Tongue (tissue), 2 donors: ENCODE data around the gene PRKCZ. TPM values are rescaled to one million over a fixed set of nuclear protein-coding genes. Genes with fewer than 3 reads are reported as not detected.

Experiments
- DNase-seq: peaks from one replicate; pipeline ENCODE4 v3.0.0-alpha.2; 2015
- total RNA-seq: library from RNA; depleted of rRNA; stranded (reverse); fragments of >200 nt; gene quantifications from one replicate; pipeline ENCODE4 v1.2.3, GENCODE V29; 2014

Gene PRKCZ
- total RNA-seq, 1 donor from 2014 or later: 9.9 TPM

GRCh38 chr1:2179283-2180013 is 129.2 kb downstream of the PRKCZ start:
- DNase-seq: peak; percentile 73

- DNase-seq: no peak
These were observed 130.4 kb downstream of the PRKCZ start for GRCh38 chr1:2180297-2181245.

DNA sequence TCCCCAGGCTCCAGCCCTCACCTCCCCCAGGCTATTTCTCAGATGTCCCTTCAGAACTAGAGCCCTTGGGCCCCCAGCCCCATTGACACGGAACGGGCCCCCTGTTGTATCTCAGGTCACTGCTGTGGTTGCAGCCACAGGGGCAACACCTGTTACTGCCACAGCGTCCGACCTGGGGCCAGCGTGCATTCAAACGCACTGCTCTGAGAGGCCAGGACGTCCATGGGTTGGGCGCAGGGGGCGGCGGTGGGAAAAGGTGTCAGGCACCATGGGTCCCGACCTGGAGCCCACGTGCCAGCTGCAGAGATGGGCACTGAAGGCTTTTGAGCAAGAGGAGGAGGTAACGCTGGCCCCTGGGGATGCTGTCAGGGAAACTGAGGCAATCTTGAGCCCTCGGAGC is 131.1 kb downstream of the PRKCZ start:
- no peak for DNase-seq

- no peak for DNase-seq
These were observed 131.5 kb downstream of the PRKCZ start for GRCh38 chr1:2181752-2182151.

GRCh38 chr1:2182376-2182775 is 132.2 kb downstream of the PRKCZ start:
- no peak for DNase-seq

DNA sequence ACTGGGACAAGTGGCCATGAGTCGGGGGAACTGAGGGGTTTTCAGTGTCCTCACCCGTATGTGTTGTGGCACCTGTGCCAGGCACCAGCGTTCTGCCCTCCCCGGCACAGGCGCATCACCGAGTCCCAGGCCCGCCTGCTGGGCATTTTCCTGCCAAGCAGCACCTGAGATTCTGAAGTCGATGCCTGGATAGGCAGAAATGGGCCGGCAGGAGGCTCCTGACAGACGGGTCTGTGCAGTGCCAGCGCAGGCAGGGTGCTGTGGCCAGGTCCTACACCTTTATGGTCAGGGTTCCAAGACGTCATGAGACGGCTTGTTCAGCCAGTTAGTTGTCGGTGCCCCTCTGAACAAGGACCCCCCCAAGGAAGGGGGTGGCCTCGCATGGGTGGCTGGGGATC is 133.7 kb downstream of the PRKCZ start:
- DNase-seq: no peak

GRCh38 chr1:2184531-2184930 is 134.3 kb downstream of the PRKCZ start:
- DNase-seq: no peak

- DNase-seq: no peak
These were observed 134.7 kb downstream of the PRKCZ start for GRCh38 chr1:2184934-2185333.

GRCh38 chr1:2185880-2186855 is 136.0 kb downstream of the PRKCZ start:
- no peak for DNase-seq

DNA sequence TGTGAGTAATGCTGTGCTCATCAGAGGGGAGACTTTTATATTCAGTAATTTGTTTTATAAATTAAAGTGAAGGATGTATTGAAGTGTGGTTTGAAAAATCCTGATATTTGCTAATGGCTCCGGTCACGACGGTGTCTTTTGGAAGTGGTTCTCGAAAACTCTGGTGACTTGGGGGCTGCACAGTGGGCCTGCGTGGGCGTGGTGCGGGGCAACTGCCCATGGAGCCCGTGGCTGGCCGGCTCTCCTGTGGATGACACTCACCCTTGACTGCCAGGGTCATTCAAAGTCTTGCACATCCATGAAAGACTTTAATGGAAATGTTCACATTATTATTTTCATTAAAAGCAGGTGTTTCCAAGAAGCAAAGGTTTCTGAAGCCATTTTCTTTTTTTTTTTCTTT is 136.7 kb downstream of the PRKCZ start:
- no peak for DNase-seq

DNA sequence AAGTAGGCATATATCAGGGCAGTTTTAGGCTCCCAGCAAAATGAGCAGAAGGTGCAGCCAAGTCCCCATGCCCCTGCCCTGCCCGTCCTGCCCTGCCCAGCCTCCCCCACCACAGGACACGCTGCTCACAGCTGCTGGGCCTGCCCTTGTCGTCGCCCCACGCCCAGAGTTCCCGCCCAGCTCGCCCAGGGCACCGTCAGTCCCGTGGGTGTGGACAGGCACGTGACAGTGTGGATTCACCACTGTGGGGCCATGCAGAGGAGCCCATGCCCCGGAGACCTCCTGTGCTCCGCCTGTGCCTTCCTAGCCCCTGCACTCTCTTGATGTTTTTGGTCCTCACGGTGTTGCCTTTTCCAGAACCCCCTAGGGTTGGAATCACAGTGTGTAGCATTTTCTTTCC is 137.4 kb downstream of the PRKCZ start:
- DNase-seq: no peak

DNA sequence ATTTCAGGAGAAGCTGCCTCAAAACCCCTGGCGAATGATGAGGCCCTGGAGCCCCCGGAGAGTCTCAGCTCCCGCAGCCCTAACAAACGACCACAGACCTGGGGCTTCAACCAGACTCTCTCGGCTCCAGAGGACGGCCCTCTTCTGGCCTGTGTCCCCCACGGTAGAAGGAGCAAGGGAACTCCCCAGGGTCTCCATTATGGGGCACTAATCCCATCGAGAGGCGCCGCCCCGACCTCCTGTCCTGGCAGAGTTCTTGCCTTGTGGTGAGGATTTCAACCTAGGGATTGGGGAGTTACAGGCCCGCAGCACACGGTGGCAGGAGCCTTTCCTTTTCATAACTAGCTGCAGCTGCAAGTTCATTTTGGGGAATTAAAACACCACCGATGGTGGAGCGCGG is 138.1 kb downstream of the PRKCZ start:
- no peak for DNase-seq

GRCh38 chr1:2189459-2190425 is 139.5 kb downstream of the PRKCZ start:
- peak; percentile 98 for DNase-seq

- DNase-seq: no peak
These were observed 140.3 kb downstream of the PRKCZ start for GRCh38 chr1:2190491-2190976.

- DNase-seq: peak; percentile 86
These were observed 142.1 kb downstream of the PRKCZ start for GRCh38 chr1:2192031-2192995.

- DNase-seq: no peak
These were observed 143.5 kb downstream of the PRKCZ start for GRCh38 chr1:2193514-2194281.

- DNase-seq: peak; percentile 83
These were observed 144.2 kb downstream of the PRKCZ start, which contains the start of gene FAAP20 for GRCh38 chr1:2194319-2194897. Gene FAAP20 (minus strand): TSS chr1:2194772. CDS start chr1:2194749, 23 bp downstream.
